HCT116 (cell line): ENCODE results near the gene ALK. TPM values are rescaled to one million over a fixed set of nuclear protein-coding genes. Genes with fewer than 3 reads are reported as not detected.

Source experiments
- ATAC-seq: fragments of 200-7000 bp; cut with Tn5 transposase; 2 replicates; pipeline ENCODE4 v1.9.1; 2020; ENCODE audit warnings: mild to moderate bottlenecking, moderate library complexity
- BruUV-seq: library from RNA; stranded (reverse); fragments of 400-500 nt; replicated peaks from 2 replicates; lab custom pipeline; 2021; lab: Mats Ljungman, UMichigan
- CTCF ChIA-PET: fragments of 300-600 bp; sonication (Branson Sonifier 250); formaldehyde crosslinking; loops from one replicate; lab custom pipeline; 2021; ENCODE audit warnings: antibody characterized with exemption; lab: Charles Lee
- POLR2A ChIA-PET: fragments of 300-600, 350-600 bp; sonication (Branson Sonifier 250); formaldehyde crosslinking; loops from one replicate; lab custom pipeline; 2021; ENCODE audit warnings: antibody characterized with exemption; lab: Charles Lee
- RAD21 ChIA-PET, 2 experiments: fragments of 300-600 bp; sonication (Branson Sonifier 250); formaldehyde crosslinking; loops; one replicate each; lab custom pipeline; 2023; ENCODE audit warnings: low total read pairs in 2 of 2; ENCODE audit not compliant: uncharacterized antibody in 2 of 2, unreplicated experiment in 2 of 2, low non-redundant PET in 1 of 2; lab: Charles Lee
- DNase-seq: peaks from one replicate; pipeline ENCODE4 v3.0.0-alpha.2; 2010; ENCODE audit warnings: low read depth, low spot score
- H2AFZ ChIP-seq: fragments of 200-600 bp; shearing (Covaris generic), sonication (generic); 2 replicates; pipeline ENCODE4 v1.6.1; 2017; ENCODE audit warnings: low read depth, mixed run types, mixed read lengths, antibody characterized with exemption, low read length; ENCODE audit not compliant: poor library complexity, severe bottlenecking
- H3K27ac ChIP-seq: 2 replicates; pipeline ENCODE4 v1.5.1; 2012; ENCODE audit warnings: low read depth, low read length
- H3K27me3 ChIP-seq: fragments of 200-600 bp; sonication (generic); 2 replicates; pipeline ENCODE4 v1.6.1; 2016; ENCODE audit warnings: mixed run types, low read length, mixed read lengths; ENCODE audit not compliant: insufficient read depth
- H3K36me3 ChIP-seq, 2 experiments: fragments of 200-500 bp in 1 of 2; fragments of 200-600 bp in 1 of 2; sonication (Bioruptor generic) in 1 of 2; sonication (generic) in 1 of 2; 2 replicates each; pipeline versions ENCODE4 v1.5.1 to v1.6.1; 2014 to 2016; ENCODE audit warnings: low read length in 2 of 2, inconsistent platforms in 1 of 2, mixed read lengths in 1 of 2, mixed run types in 1 of 2; ENCODE audit not compliant: insufficient read depth in 2 of 2, control insufficient read depth in 1 of 2
- H3K4me1 ChIP-seq, 2 experiments: fragments of 200-600 bp in 1 of 2; sonication (generic) in 1 of 2; 2 replicates each; pipeline versions ENCODE4 v1.5.1 to v1.6.1; 2012 to 2017; ENCODE audit warnings: low read length in 2 of 2, inconsistent platforms in 1 of 2, mild to moderate bottlenecking in 1 of 2, mixed read lengths in 1 of 2, mixed run types in 1 of 2, moderate library complexity in 1 of 2; ENCODE audit not compliant: insufficient read depth in 2 of 2, control insufficient read depth in 1 of 2
- H3K4me2 ChIP-seq: fragments of 200-600 bp; sonication (generic); 2 replicates; pipeline ENCODE4 v1.6.1; 2017; ENCODE audit warnings: mixed run types, low read length, mixed read lengths
- H3K4me3 ChIP-seq, 2 experiments: fragments of 200-600 bp in 1 of 2; sonication (generic) in 1 of 2; replicated peaks in 1 of 2; 2 replicates each; pipeline ENCODE4 v1.5.1; 2011 to 2016; ENCODE audit warnings: low read length in 2 of 2, control low read depth in 1 of 2, low read depth in 1 of 2, mild to moderate bottlenecking in 1 of 2, mixed read lengths in 1 of 2, mixed run types in 1 of 2
- H3K79me2 ChIP-seq: fragments of 200-600 bp; sonication (generic); 2 replicates; pipeline ENCODE4 v1.6.1; 2017; ENCODE audit warnings: mild to moderate bottlenecking, mixed run types, low read length, moderate library complexity, mixed read lengths; ENCODE audit not compliant: insufficient read depth
- H3K9ac ChIP-seq: fragments of 200-600 bp; sonication (generic); 2 replicates; pipeline ENCODE4 v1.6.1; 2016; ENCODE audit warnings: low read length, mixed read lengths
- H3K9me2 ChIP-seq: fragments of 200-600 bp; sonication (generic), shearing (Covaris generic); 2 replicates; pipeline ENCODE4 v1.6.1; 2017; ENCODE audit warnings: mixed run types, mild to moderate bottlenecking, moderate library complexity; ENCODE audit not compliant: insufficient read depth
- H3K9me3 ChIP-seq, 2 experiments: fragments of 200-500 bp in 1 of 2; fragments of 200-600 bp in 1 of 2; sonication (Bioruptor generic) in 1 of 2; sonication (generic) in 1 of 2; 2 replicates each; pipeline ENCODE4 v1.6.1; 2014 to 2017; ENCODE audit warnings: low read length in 2 of 2, mixed read lengths in 2 of 2, inconsistent platforms in 1 of 2, low read depth in 1 of 2, mild to moderate bottlenecking in 1 of 2, mixed run types in 1 of 2, moderate library complexity in 1 of 2; ENCODE audit not compliant: control insufficient read depth in 1 of 2, insufficient read depth in 1 of 2
- H4K20me1 ChIP-seq: fragments of 200-600 bp; sonication (generic), shearing (Covaris generic); 2 replicates; pipeline ENCODE4 v1.6.1; 2017; ENCODE audit warnings: mixed run types, mild to moderate bottlenecking, moderate library complexity; ENCODE audit not compliant: insufficient read depth
- CBX3 ChIP-seq: IDR thresholded peaks from 2 replicates; pipeline ENCODE4 v1.6.1; 2012; ENCODE audit warnings: low read depth
- CEBPB ChIP-seq: IDR thresholded peaks from 2 replicates; pipeline ENCODE4 v1.6.1; 2012; ENCODE audit warnings: low read depth
- EGR1 ChIP-seq: IDR thresholded peaks from 2 replicates; pipeline ENCODE4 v1.6.1; 2012; ENCODE audit warnings: low read depth
- EZH2 ChIP-seq: fragments of 200-600 bp; sonication (generic); IDR thresholded peaks from 2 replicates; pipeline ENCODE4 v1.6.1; 2017; ENCODE audit warnings: antibody characterized with exemption, mixed run types
- EZH2phosphoT487 ChIP-seq: fragments of 200-600 bp; IDR thresholded peaks from 2 replicates; pipeline ENCODE4 v1.6.1; 2018; ENCODE audit warnings: antibody characterized with exemption, borderline replicate concordance
- FOSL1 ChIP-seq: IDR thresholded peaks from 2 replicates; pipeline ENCODE4 v1.6.1; 2012; ENCODE audit warnings: low read depth
- RAD21 ChIP-seq: IDR thresholded peaks from 2 replicates; pipeline ENCODE4 v1.6.1; 2012; ENCODE audit warnings: low read depth, mild to moderate bottlenecking
- SIN3A ChIP-seq: IDR thresholded peaks from 2 replicates; pipeline ENCODE4 v1.6.1; 2012; ENCODE audit warnings: low read depth
- SP1 ChIP-seq: IDR thresholded peaks from 2 replicates; pipeline ENCODE4 v1.6.1; 2012; ENCODE audit warnings: low read depth
- YY1 ChIP-seq: IDR thresholded peaks from 2 replicates; pipeline ENCODE4 v1.6.1; 2011; ENCODE audit warnings: low read length, low read depth, moderate library complexity, mild to moderate bottlenecking; ENCODE audit not compliant: insufficient replicate concordance; ENCODE audit errors: extremely low read depth
- ZNF274 ChIP-seq: fragments of 200-500 bp; sonication (Bioruptor generic); IDR thresholded peaks from 2 replicates; pipeline ENCODE4 v1.6.1; 2014; ENCODE audit warnings: mild to moderate bottlenecking, low read depth, low read length, inconsistent platforms
- intact Hi-C: fragments of 100-400 bp; cut with micrococcal nuclease; formaldehyde crosslinking; loops from 2 replicates; pipeline ENCODE4 v1.10.0; 2022
- total RNA-seq: library from RNA; stranded (reverse); gene quantifications from one replicate; pipeline ENCODE4 v1.2.1, GENCODE V29; 2021; ENCODE audit not compliant: unreplicated experiment
- TF ChIP-seq, protein P1 (sequence below), 3 experiments: fragments of 200-600 bp in 1 of 3; sonication (generic) in 1 of 3; IDR thresholded peaks in 2 of 3; conservative IDR thresholded peaks in 1 of 3; 2 replicates each; pipeline ENCODE4 v1.5.1; 2012 to 2017; ENCODE audit warnings: low read depth in 2 of 3, low read length in 2 of 3, antibody characterized with exemption in 1 of 3, borderline replicate concordance in 1 of 3, control low read depth in 1 of 3, mild to moderate bottlenecking in 1 of 3, mixed read lengths in 1 of 3, mixed run types in 1 of 3, moderate library complexity in 1 of 3; ENCODE audit not compliant: insufficient read depth in 1 of 3
- TF ChIP-seq, protein P2 (sequence below): IDR thresholded peaks from 2 replicates; pipeline ENCODE4 v1.6.1; 2011; ENCODE audit warnings: mild to moderate bottlenecking, low read length, moderate library complexity; ENCODE audit not compliant: insufficient replicate concordance; ENCODE audit errors: extremely low read depth
- TF ChIP-seq, protein P3 (sequence below): IDR thresholded peaks from 2 replicates; pipeline ENCODE4 v1.6.1; 2012; ENCODE audit warnings: low read depth

ALK gene
- total RNA-seq, 1 experiment from 2014 or later, result not detected

DNA sequence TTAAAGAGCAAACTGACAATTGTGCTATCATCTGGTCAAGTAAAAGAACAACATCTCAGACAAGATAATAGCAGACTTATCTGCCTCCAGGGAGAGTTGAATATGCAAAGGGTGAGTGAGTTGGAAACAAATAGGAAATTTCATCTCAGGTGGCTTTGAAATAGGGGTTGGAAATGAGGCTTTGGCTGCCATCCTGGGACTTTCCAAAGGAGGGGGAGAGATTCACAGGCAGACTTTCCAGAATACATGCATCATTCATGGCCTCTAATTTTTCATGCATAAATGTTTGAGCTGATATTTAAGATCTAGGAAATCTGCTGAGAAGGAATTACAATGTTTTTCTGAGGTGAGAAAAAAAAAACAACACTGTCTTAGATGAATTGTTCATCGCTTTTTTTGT lies 300.5 kb downstream of the ALK start (continued):
- TF ChIP-seq, protein P1, sequence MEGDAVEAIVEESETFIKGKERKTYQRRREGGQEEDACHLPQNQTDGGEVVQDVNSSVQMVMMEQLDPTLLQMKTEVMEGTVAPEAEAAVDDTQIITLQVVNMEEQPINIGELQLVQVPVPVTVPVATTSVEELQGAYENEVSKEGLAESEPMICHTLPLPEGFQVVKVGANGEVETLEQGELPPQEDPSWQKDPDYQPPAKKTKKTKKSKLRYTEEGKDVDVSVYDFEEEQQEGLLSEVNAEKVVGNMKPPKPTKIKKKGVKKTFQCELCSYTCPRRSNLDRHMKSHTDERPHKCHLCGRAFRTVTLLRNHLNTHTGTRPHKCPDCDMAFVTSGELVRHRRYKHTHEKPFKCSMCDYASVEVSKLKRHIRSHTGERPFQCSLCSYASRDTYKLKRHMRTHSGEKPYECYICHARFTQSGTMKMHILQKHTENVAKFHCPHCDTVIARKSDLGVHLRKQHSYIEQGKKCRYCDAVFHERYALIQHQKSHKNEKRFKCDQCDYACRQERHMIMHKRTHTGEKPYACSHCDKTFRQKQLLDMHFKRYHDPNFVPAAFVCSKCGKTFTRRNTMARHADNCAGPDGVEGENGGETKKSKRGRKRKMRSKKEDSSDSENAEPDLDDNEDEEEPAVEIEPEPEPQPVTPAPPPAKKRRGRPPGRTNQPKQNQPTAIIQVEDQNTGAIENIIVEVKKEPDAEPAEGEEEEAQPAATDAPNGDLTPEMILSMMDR (IDR thresholded peaks at IDR 0.05 in 2 of 3, conservative IDR thresholded peaks at IDR 0.05 in 1 of 3; ENCODE audit: borderline replicate concordance in 1 of 3, insufficient read depth in 1 of 3, low read depth in 2 of 3, low read length in 2 of 3), result no peak
- TF ChIP-seq SIN3A (no peak), RAD21 (no peak), CBX3 (no peak)

DNA sequence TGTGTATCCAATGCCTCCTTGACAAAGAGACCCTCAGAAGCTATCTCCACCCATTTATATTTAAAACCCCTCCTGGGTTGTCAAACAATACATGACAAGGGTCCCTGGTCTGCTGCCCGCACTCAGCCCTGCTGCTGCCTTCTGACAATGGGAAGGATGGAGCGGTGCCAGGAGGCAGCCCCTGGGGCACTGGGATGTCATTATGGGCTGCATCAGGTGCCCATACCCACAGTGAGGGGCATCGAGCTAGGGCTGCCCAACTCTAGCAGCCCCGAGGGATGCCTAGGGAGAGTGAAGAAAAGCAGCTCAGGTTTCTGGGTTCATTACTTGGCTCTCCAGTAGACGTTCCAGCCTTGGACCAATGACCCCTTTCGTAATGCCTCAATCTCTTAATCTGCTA lies 301.7 kb downstream of the ALK start:
- Histone ChIP-seq H2AFZ (no peak overlapping the region), H3K4me1 (no peaks in the 10 kb centered on the region)
- CTCF ChIA-PET, result no interaction called here

More for the DNA sequence above, 301.7 kb downstream of the ALK start:
- H3K27me3 ChIP-seq, result peaks cover 50% of the 10 kb centered on the region
- H3K79me2 ChIP-seq, result no peaks in the 10 kb centered on the region
- H3K4me2 ChIP-seq, result no peak overlapping the region
- H3K4me3 ChIP-seq, result no peak overlapping the region
- TF ChIP-seq EZH2 (no peak), EZH2phosphoT487 (no peak), YY1 (no peak), CEBPB (no peak), SP1 (no peak), EGR1 (no peak), FOSL1 (no peak), SIN3A (no peak), ZNF274 (no peak)
- TF ChIP-seq, protein P2, sequence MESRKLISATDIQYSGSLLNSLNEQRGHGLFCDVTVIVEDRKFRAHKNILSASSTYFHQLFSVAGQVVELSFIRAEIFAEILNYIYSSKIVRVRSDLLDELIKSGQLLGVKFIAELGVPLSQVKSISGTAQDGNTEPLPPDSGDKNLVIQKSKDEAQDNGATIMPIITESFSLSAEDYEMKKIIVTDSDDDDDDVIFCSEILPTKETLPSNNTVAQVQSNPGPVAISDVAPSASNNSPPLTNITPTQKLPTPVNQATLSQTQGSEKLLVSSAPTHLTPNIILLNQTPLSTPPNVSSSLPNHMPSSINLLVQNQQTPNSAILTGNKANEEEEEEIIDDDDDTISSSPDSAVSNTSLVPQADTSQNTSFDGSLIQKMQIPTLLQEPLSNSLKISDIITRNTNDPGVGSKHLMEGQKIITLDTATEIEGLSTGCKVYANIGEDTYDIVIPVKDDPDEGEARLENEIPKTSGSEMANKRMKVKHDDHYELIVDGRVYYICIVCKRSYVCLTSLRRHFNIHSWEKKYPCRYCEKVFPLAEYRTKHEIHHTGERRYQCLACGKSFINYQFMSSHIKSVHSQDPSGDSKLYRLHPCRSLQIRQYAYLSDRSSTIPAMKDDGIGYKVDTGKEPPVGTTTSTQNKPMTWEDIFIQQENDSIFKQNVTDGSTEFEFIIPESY, result no peak
- TF ChIP-seq, protein P1 (IDR thresholded peaks at IDR 0.05 in 2 of 3, conservative IDR thresholded peaks at IDR 0.05 in 1 of 3; ENCODE audit: borderline replicate concordance in 1 of 3, insufficient read depth in 1 of 3, low read depth in 2 of 3, low read length in 2 of 3), result no peak
- TF ChIP-seq, protein P3, sequence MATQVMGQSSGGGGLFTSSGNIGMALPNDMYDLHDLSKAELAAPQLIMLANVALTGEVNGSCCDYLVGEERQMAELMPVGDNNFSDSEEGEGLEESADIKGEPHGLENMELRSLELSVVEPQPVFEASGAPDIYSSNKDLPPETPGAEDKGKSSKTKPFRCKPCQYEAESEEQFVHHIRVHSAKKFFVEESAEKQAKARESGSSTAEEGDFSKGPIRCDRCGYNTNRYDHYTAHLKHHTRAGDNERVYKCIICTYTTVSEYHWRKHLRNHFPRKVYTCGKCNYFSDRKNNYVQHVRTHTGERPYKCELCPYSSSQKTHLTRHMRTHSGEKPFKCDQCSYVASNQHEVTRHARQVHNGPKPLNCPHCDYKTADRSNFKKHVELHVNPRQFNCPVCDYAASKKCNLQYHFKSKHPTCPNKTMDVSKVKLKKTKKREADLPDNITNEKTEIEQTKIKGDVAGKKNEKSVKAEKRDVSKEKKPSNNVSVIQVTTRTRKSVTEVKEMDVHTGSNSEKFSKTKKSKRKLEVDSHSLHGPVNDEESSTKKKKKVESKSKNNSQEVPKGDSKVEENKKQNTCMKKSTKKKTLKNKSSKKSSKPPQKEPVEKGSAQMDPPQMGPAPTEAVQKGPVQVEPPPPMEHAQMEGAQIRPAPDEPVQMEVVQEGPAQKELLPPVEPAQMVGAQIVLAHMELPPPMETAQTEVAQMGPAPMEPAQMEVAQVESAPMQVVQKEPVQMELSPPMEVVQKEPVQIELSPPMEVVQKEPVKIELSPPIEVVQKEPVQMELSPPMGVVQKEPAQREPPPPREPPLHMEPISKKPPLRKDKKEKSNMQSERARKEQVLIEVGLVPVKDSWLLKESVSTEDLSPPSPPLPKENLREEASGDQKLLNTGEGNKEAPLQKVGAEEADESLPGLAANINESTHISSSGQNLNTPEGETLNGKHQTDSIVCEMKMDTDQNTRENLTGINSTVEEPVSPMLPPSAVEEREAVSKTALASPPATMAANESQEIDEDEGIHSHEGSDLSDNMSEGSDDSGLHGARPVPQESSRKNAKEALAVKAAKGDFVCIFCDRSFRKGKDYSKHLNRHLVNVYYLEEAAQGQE, result no peak
- intact Hi-C loops, result no loop called here
- ATAC-seq (no peak), DNase-seq (no peak)
- H3K9ac ChIP-seq, result no peak overlapping the region
- H3K27ac ChIP-seq, result no peak overlapping the region
- no TSS peak for BruUV-seq
- ChIA-PET RAD21 (no interaction called here), POLR2A (no interaction called here)
- no peaks in the 10 kb centered on the region for H3K9me3 ChIP-seq
- H3K36me3 ChIP-seq, result no peaks in the 10 kb centered on the region
- H4K20me1 ChIP-seq, result no peaks in the 10 kb centered on the region
- no peaks in the 10 kb centered on the region for H3K9me2 ChIP-seq
